ENCODE data around the gene PLPPR5. TPM values are rescaled to one million over a fixed set of nuclear protein-coding genes. Genes with fewer than 3 reads are reported as not detected.

The PLPPR5 gene
- total RNA-seq, 4 donors from 2014 or later = not detected

GRCh38 chr1:98870959-98871903 lies 133.4 kb downstream of the PLPPR5 start:
- WGBS, 2 donors = 53 to 67% methylated on average over 9 of the region's 9 CpGs

DNA sequence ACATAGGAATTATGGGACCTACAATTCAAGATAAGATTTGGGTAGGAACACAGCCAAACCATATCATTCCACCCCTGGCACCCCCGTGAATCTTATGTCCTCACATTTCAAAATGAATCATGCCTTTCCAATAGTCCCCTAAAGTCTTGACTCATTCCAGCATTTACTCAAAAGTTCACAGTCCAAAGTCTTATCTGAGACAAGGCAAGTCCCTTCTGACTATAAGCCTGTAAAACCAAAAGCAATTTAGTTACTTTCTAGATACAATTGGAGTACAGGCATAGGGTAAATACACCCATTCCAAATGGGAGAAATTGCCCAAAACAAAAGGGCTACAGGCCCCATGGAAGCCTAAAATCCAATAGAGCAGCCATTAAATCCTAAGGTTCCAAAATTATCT lies 138.9 kb downstream of the PLPPR5 start:
- H3K27ac ChIP-seq = no peak overlapping the region
- no peaks in the 10 kb centered on the region for H3K36me3 ChIP-seq
- intact Hi-C loops (cut with DNase I) = no loop called here
- DNase-seq = no peak
- no peaks in the 10 kb centered on the region for H3K4me1 ChIP-seq
- peaks cover 0 to 11% (median 0%) of the 10 kb centered on the region in 3 donors for H3K9me3 ChIP-seq
- no peak overlapping the region for H3K4me3 ChIP-seq
- TF ChIP-seq, protein P1, sequence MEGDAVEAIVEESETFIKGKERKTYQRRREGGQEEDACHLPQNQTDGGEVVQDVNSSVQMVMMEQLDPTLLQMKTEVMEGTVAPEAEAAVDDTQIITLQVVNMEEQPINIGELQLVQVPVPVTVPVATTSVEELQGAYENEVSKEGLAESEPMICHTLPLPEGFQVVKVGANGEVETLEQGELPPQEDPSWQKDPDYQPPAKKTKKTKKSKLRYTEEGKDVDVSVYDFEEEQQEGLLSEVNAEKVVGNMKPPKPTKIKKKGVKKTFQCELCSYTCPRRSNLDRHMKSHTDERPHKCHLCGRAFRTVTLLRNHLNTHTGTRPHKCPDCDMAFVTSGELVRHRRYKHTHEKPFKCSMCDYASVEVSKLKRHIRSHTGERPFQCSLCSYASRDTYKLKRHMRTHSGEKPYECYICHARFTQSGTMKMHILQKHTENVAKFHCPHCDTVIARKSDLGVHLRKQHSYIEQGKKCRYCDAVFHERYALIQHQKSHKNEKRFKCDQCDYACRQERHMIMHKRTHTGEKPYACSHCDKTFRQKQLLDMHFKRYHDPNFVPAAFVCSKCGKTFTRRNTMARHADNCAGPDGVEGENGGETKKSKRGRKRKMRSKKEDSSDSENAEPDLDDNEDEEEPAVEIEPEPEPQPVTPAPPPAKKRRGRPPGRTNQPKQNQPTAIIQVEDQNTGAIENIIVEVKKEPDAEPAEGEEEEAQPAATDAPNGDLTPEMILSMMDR (IDR thresholded peaks at IDR 0.05) = no peak
- TF ChIP-seq POLR2A (IDR thresholded peaks at IDR 0.05) = no peak
- no peaks in the 10 kb centered on the region for H3K27me3 ChIP-seq
- 75 to 79% methylated on average over 1 of the region's 1 CpG for WGBS, 2 donors

More at GRCh38 chr1:98870959-98871903, 133.4 kb downstream of the PLPPR5 start:
- Histone ChIP-seq H3K27me3 (no peaks in the 10 kb centered on the region), H3K4me1 (no peaks in the 10 kb centered on the region), H3K9me3 (peaks cover 0 to 9% (median 0%) of the 10 kb centered on the region in 3 donors), H3K27ac (no peak overlapping the region), H3K4me3 (no peak overlapping the region), H3K36me3 (no peaks in the 10 kb centered on the region)
- intact Hi-C loops (cut with DNase I) = no loop called here
- TF ChIP-seq, protein P1 (IDR thresholded peaks at IDR 0.05) = no peak
- TF ChIP-seq POLR2A (IDR thresholded peaks at IDR 0.05) = no peak
- no peak for DNase-seq

DNA sequence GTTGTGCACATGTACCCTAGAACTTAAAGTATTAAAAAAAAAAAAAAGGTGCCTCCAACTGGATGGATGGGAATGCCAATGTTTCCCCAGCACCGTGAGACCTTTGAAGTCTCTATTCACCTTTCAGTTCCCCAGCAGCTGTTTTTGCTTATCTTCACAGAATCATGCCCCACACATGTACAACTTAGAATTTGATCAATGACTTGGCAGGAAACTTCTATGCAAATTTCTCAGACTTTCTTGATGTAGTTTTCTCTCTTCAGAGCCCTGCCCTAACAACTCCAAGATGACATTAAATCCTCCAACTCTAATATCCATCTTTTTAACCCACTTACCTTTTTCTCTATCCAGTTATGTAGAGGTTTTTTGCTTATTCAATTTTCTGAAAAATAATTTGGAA lies 144.3 kb downstream of the PLPPR5 start:
- Histone ChIP-seq H3K36me3 (no peaks in the 10 kb centered on the region), H3K27me3 (no peaks in the 10 kb centered on the region), H3K4me3 (no peak overlapping the region), H3K4me1 (no peaks in the 10 kb centered on the region), H3K27ac (no peak overlapping the region), H3K9me3 (no peaks in the 10 kb centered on the region)
- WGBS, 2 donors = 47 to 48% methylated on average over 1 of the region's 1 CpG
- no peak for DNase-seq
- intact Hi-C loops (cut with DNase I) = no loop called here
- no peak for TF ChIP-seq POLR2A (IDR thresholded peaks at IDR 0.05)
- TF ChIP-seq, protein P1 (IDR thresholded peaks at IDR 0.05) = no peak

- no peak for DNase-seq
- H3K4me1 ChIP-seq = no peaks in the 10 kb centered on the region
- H3K9me3 ChIP-seq = no peaks in the 10 kb centered on the region
- no peak overlapping the region for H3K27ac ChIP-seq
- H3K27me3 ChIP-seq = no peaks in the 10 kb centered on the region
- no peak overlapping the region for H3K4me3 ChIP-seq
- H3K36me3 ChIP-seq = no peaks in the 10 kb centered on the region
- intact Hi-C loops (cut with DNase I) = no loop called here
- 39 to 44% methylated on average over 4 of the region's 4 CpGs for WGBS, 2 donors
- TF ChIP-seq, protein P1 (IDR thresholded peaks at IDR 0.05) = no peak
These were observed 150.5 kb downstream of the PLPPR5 start for GRCh38 chr1:98854137-98854536.

GRCh38 chr1:98849969-98850636 lies 154.6 kb downstream of the PLPPR5 start:
- H3K4me3 ChIP-seq = no peak overlapping the region
- no peaks in the 10 kb centered on the region for H3K4me1 ChIP-seq
- H3K9me3 ChIP-seq = no peaks in the 10 kb centered on the region
- WGBS, 2 donors = 33% methylated on average over 1 of the region's 1 CpG
- no peak for DNase-seq
- no peaks in the 10 kb centered on the region for H3K27me3 ChIP-seq
- no peak for TF ChIP-seq POLR2A (IDR thresholded peaks at IDR 0.05)
- TF ChIP-seq, protein P1 (IDR thresholded peaks at IDR 0.05) = no peak
- H3K36me3 ChIP-seq = no peaks in the 10 kb centered on the region
- intact Hi-C loops (cut with DNase I) = no loop called here
- H3K27ac ChIP-seq = no peak overlapping the region
